Testis (tissue), 3 donors: ENCODE data around the gene ZCCHC7. TPM values are rescaled to one million over a fixed set of nuclear protein-coding genes. Genes with fewer than 3 reads are reported as not detected.
"Not testable (repeated sequence)": the region's sequence is repeated elsewhere in the genome, so short reads cannot be mapped to it uniquely, and the experiment has no call there.

Source experiments
- DNase-seq: peaks from one replicate; pipeline ENCODE4 v3.0.0-alpha.2; 2019
- H3K27ac ChIP-seq, 2 donors: fragments of 200-600 bp; sonication (generic); one replicate each; pipeline ENCODE4 v1.5.1; 2019
- H3K27me3 ChIP-seq: fragments of 200-600 bp; sonication (generic); one replicate; pipeline ENCODE4 v1.5.1; 2019
- H3K36me3 ChIP-seq: fragments of 200-600 bp; sonication (generic); one replicate; pipeline ENCODE4 v1.5.1; 2017; ENCODE audit warnings: low read depth; ENCODE audit errors: missing control alignments
- H3K4me1 ChIP-seq: fragments of 200-600 bp; sonication (generic); one replicate; pipeline ENCODE4 v1.5.1; 2019
- H3K4me3 ChIP-seq, 2 donors: fragments of 200-600 bp; sonication (generic); one replicate each; pipeline ENCODE4 v1.5.1; 2017 to 2019
- H3K9me3 ChIP-seq: fragments of 200-600 bp; sonication (generic); one replicate; pipeline ENCODE4 v1.5.1; 2017
- POLR2A ChIP-seq: fragments of 450-650 bp; IDR thresholded peaks from one replicate; pipeline ENCODE4 v1.6.1; 2017; ENCODE audit warnings: antibody characterized with exemption, mild to moderate bottlenecking, moderate library complexity
- WGBS, 2 donors: methylation state at CpG; one replicate each; pipeline ENCODE4 v1.1.5; 2018; 5-methylcytosine and 5-hydroxymethylcytosine counted together
- intact Hi-C: fragments of 100-400 bp; cut with DNase I; formaldehyde crosslinking; loops from one replicate; pipeline ENCODE4 v1.15.1; 2023; ENCODE audit warnings: low total_unique reads
- polyA plus RNA-seq: library from polyadenylated mRNA; stranded (reverse); fragments of 350-450 nt; fragmentation: Illumina TruSeq; extraction: RNeasy Lipid Tissue Mini Kit (QIAGEN cat#74804); gene quantifications from one replicate; pipeline ENCODE4 v1.2.3, GENCODE V29; 2014; ENCODE audit warnings: low read depth, low replicate concordance; ENCODE audit not compliant: insufficient read depth
- total RNA-seq, 2 donors: library from RNA; depleted of rRNA; stranded (reverse); fragments of >200 nt; gene quantifications; one replicate each; pipeline ENCODE4 v1.2.3, GENCODE V29; 2016
- TF ChIP-seq, protein P1 (sequence below), 3 experiments: fragments of 450-650 bp in 2 of 3; fragments of 200-600 bp in 1 of 3; sonication (generic) in 1 of 3; IDR thresholded peaks; one replicate each; pipeline ENCODE4 v1.5.1; 2016 to 2019; ENCODE audit warnings: antibody characterized with exemption in 3 of 3, mild to moderate bottlenecking in 2 of 3, moderate library complexity in 1 of 3

Gene ZCCHC7
- total and polyA plus RNA-seq, 3 donors from 2014 or later = 14.4 to 20.6 (median 18.5) TPM

DNA sequence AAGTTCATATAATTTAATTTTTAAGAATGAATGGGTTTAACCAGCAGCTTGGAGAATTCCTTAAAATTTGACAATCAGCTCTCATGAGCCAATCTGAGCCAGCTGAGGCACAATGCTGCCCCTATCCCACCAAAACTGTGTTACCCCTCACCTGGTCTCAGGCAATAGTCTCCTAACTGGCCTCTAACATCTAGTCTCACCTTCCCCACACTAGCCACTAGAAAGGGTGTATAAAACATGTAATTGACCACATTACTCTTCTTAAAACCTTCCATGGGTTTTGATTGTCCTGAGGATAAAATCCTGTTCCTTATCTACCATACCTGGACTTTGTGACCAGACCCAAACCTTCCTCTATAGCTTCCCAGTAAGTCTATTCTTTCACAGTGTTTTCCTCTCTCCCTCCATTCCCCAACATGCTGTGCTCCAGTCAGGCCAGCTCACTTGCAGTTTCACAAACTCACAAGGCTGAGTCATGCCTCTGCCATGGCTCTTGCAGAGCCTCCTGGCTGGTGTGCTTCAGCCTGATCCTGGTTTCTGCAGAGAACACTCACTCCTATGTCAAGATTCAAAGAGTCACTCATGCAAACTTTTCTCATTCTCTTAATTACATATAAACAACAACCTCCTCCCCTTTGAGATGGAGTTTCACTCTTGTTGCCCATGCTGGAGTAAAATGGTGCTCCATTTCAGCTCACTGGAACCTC, 16.0 kb upstream of the ZCCHC7 start:
- H3K9me3 ChIP-seq = no peaks in the 10 kb centered on the region
- intact Hi-C loops = no loop called here
- no peaks in the 10 kb centered on the region for H3K27me3 ChIP-seq
- no peaks in the 10 kb centered on the region for H3K4me1 ChIP-seq
- no peak overlapping the region for H3K4me3 ChIP-seq
- H3K36me3 ChIP-seq = no peaks in the 10 kb centered on the region
- H3K27ac ChIP-seq = no peak overlapping the region
- no peak for DNase-seq
- TF ChIP-seq POLR2A = no peak
- TF ChIP-seq, protein P1, sequence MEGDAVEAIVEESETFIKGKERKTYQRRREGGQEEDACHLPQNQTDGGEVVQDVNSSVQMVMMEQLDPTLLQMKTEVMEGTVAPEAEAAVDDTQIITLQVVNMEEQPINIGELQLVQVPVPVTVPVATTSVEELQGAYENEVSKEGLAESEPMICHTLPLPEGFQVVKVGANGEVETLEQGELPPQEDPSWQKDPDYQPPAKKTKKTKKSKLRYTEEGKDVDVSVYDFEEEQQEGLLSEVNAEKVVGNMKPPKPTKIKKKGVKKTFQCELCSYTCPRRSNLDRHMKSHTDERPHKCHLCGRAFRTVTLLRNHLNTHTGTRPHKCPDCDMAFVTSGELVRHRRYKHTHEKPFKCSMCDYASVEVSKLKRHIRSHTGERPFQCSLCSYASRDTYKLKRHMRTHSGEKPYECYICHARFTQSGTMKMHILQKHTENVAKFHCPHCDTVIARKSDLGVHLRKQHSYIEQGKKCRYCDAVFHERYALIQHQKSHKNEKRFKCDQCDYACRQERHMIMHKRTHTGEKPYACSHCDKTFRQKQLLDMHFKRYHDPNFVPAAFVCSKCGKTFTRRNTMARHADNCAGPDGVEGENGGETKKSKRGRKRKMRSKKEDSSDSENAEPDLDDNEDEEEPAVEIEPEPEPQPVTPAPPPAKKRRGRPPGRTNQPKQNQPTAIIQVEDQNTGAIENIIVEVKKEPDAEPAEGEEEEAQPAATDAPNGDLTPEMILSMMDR (IDR thresholded peaks at IDR 0.05) = no peak

DNA sequence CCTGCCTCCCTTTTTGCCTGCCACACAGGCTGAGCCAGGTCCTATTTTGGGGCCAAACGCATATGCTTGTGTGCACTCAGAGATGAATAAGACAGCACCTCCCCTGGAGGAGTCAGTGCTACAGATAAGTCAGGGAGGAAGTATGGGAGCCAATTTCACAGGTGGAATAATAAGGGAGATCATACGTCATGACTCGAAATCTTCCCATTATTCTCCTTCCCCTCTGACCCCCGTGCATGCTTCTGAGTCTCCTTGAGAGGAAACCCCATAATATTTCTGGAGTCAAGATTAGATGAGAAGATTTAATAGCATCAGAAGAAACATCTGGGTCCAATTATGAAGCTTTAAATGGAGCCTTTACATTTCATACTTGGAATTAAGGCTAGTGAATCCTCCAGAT, 15.1 kb upstream of the ZCCHC7 start:
- H3K36me3 ChIP-seq = no peaks in the 10 kb centered on the region
- no peak overlapping the region for H3K27ac ChIP-seq
- TF ChIP-seq, protein P1 (IDR thresholded peaks at IDR 0.05) = no peak
- TF ChIP-seq POLR2A = no peak
- 41 to 64% methylated on average over 4 of the region's 4 CpGs for WGBS, 2 donors
- no peaks in the 10 kb centered on the region for H3K4me1 ChIP-seq
- H3K27me3 ChIP-seq = no peaks in the 10 kb centered on the region
- H3K4me3 ChIP-seq = no peak overlapping the region
- intact Hi-C loops = no loop called here
- H3K9me3 ChIP-seq = no peaks in the 10 kb centered on the region
- no peak for DNase-seq

DNA sequence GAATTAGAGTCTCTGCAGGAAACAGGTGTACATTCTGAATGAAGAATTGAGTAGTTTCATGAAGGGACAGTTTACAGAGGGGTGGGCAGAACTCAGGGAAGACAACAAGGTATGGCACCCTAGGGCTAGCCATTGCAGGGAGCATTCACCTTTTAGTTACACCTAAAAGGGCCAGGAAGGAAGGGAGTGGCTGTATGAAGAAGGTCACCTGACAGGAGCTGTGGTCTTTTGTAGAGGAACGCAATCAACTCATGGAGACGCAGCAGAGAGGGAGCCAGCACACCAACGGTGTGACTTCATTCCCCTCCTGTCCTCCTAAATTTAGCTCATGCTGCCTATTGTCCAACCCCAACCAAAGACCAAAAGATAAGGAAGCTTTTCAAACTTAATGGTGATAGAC, 12.7 kb upstream of the ZCCHC7 start:
- H3K4me3 ChIP-seq = no peak overlapping the region
- intact Hi-C loops = no loop called here
- TF ChIP-seq POLR2A = no peak
- TF ChIP-seq, protein P1 (IDR thresholded peaks at IDR 0.05) = no peak
- 82 to 84% methylated on average over 3 of the region's 3 CpGs for WGBS, 2 donors
- H3K9me3 ChIP-seq = no peaks in the 10 kb centered on the region
- no peaks in the 10 kb centered on the region for H3K36me3 ChIP-seq
- H3K27me3 ChIP-seq = no peaks in the 10 kb centered on the region
- no peak for DNase-seq
- no peaks in the 10 kb centered on the region for H3K4me1 ChIP-seq
- H3K27ac ChIP-seq = no peak overlapping the region

DNA sequence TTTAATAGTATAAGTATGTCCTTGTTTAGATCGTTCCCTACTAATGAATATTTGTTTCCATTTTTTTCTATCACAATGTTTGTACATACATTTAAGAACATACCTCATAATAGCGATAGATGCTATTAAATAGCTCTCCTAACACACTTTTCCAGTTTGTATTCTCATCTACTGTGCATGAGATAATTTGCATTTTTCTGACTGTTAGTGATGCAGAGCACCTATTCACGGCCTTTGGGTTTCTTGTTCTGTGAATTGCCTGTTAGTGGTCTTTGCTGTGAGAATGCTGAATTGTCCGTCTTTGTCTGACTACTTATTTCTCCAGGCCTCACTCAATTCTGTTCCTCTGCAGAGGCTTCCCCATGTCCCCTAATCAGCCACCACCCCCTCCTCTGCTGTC, 5.9 kb upstream of the ZCCHC7 start:
- DNase-seq, H3K4me1 ChIP-seq, H3K9me3 ChIP-seq, H3K36me3 ChIP-seq, intact Hi-C loops, H3K27me3 ChIP-seq, H3K4me3 ChIP-seq, H3K27ac ChIP-seq: not testable (repeated sequence)
- WGBS, 2 donors = 93 to 94% methylated on average over 4 of the region's 4 CpGs

DNA sequence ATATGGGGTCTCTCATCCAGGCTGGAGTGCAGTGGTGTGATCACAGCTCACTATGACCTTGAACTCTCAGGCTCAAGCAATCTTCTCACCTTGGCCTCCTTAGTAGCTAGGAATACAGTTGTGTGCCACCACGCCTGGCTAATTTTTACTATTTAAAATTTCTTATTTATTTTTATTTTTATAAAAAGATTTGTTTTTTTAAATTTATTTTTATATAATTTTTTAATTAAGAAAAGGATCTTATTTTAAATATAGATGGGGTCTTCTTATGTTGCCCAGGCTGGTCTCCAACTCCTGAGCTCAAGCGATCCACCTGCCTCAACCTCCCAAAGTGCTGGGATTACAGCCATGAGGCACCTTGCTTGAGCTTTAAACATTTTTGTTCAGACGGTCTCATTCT, 2.4 kb upstream of the ZCCHC7 start:
- Histone ChIP-seq H3K4me1 (no peaks in the 10 kb centered on the region), H3K9me3 (no peaks in the 10 kb centered on the region), H3K27ac (no peak overlapping the region), H3K27me3 (no peaks in the 10 kb centered on the region), H3K36me3 (no peaks in the 10 kb centered on the region), H3K4me3 (no peak overlapping the region)
- no peak for TF ChIP-seq POLR2A
- TF ChIP-seq, protein P1 (IDR thresholded peaks at IDR 0.05) = no peak
- no peak for DNase-seq
- intact Hi-C loops = no loop called here
- 75 to 81% methylated on average over 3 of the region's 3 CpGs for WGBS, 2 donors
